ENCODE measurements around the gene SUGCT. TPM values are rescaled to one million over a fixed set of nuclear protein-coding genes. Genes with fewer than 3 reads are reported as not detected.

SUGCT gene
- total and polyA plus RNA-seq, 2 of the 8 experiments (the other 6 are each of a cell fraction or from before 2014, with no cell fraction given), result 2.8 to 5.4 TPM

DNA sequence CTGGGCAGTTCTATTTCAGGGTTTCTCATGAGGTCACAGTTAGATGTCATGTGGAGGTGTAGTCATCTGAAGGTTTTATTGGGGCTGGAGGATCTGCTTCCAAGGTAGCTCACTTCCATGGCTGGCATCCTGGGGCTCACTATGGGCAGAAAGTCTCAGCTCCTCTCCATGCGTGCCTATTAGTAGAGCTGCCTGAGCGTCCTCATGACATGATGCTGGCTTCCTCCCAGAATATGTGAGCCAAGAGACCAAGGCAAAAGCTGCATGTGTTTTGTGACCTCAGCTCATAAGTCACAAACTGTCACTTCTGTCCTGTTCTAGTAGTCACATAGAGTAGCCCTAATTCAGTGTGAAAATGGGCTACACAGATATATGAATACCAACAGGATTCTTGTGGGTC, 524.4 kb downstream of the SUGCT start:
- no peak overlapping the region for H3K4me2 ChIP-seq (ENCODE audit: insufficient read depth in 1 of 2, low read depth in 2 of 2, low read length in 2 of 2)
- H3K23ac ChIP-seq (ENCODE audit: insufficient read length), result no peak overlapping the region
- H2BK12ac ChIP-seq (ENCODE audit: low read depth, low read length), result no peak overlapping the region
- H2AFZ ChIP-seq (ENCODE audit: low read length), result no peak overlapping the region
- no peak overlapping the region for H2BK15ac ChIP-seq (ENCODE audit: low read length)
- H4K20me1 ChIP-seq (replicated peaks in 1 of 2; ENCODE audit: control insufficient read depth in 1 of 2, insufficient read depth in 2 of 2, low read length in 2 of 2), result no peaks in the 10 kb centered on the region
- no peak overlapping the region for H2AK5ac ChIP-seq (ENCODE audit: low read depth, low read length)
- H3K9ac ChIP-seq (replicated peaks in 1 of 4; ENCODE audit: extremely low read depth in 1 of 4, low read depth in 3 of 4, low read length in 3 of 4), result no peak overlapping the region
- ChIA-PET POLR2A (ENCODE audit: partially characterized antibody) (no interaction called here), CTCF (ENCODE audit: partially characterized antibody) (no interaction called here)
- H2BK5ac ChIP-seq (ENCODE audit: low read depth, low read length), result no peak overlapping the region
- H3K79me2 ChIP-seq (ENCODE audit: control insufficient read depth in 1 of 2, insufficient read depth in 2 of 2, low read length in 2 of 2), result no peaks in the 10 kb centered on the region
- no peaks in the 10 kb centered on the region for H3K9me3 ChIP-seq (ENCODE audit: insufficient read depth in 2 of 2, low read depth in 1 of 2, low read length in 1 of 2)
- no peaks in the 10 kb centered on the region for H3K4me1 ChIP-seq (replicated peaks in 1 of 4; ENCODE audit: control insufficient read depth in 3 of 4, insufficient read depth in 4 of 4, low read length in 3 of 4)
- no peak overlapping the region for H2BK120ac ChIP-seq (replicated peaks; ENCODE audit: low read depth, low read length)
- no peak overlapping the region for H4K5ac ChIP-seq (ENCODE audit: insufficient read length, low read depth, low read length)
- 87% methylated on average over 2 of the region's 2 CpGs; no CpG with 5 or more reads in 1 of the 2 experiments for WGBS, 2 experiments (ENCODE audit: extremely low coverage in 1 of 2, insufficient coverage in 1 of 2, insufficient read length in 1 of 2, insufficient replicate concordance in 2 of 2, low coverage in 1 of 2, low lambda C conversion rate in 2 of 2, missing lambda C conversion rate in 1 of 2)
- no peak overlapping the region for H3K27ac ChIP-seq (ENCODE audit: low read depth, low read length)
- H3K23me2 ChIP-seq (ENCODE audit: low read depth, low read length), result no peaks in the 10 kb centered on the region
- no peak overlapping the region for H4K8ac ChIP-seq (ENCODE audit: extremely low read depth, insufficient read depth, low read length)
- no peak overlapping the region for H3K4me3 ChIP-seq (ENCODE audit: extremely low read depth in 1 of 4, insufficient read depth in 2 of 4, low read depth in 3 of 4, low read length in 4 of 4)
- H4K91ac ChIP-seq (replicated peaks; ENCODE audit: insufficient read length, low read length), result no peak overlapping the region
- H3K79me1 ChIP-seq (ENCODE audit: low read depth, low read length), result no peaks in the 10 kb centered on the region
- H3K56ac ChIP-seq (replicated peaks; ENCODE audit: insufficient read length, low read depth, low read length), result no peak overlapping the region
- no peaks in the 10 kb centered on the region for H3K27me3 ChIP-seq (replicated peaks in 1 of 4; ENCODE audit: control insufficient read depth in 3 of 4, extremely low read depth in 1 of 4, insufficient read depth in 3 of 4, low read length in 3 of 4)
- DNase-seq (ENCODE audit: low read depth in 1 of 2, low spot score in 2 of 2) (no peak), FAIRE-seq (no peak)
- no peak overlapping the region for H2BK20ac ChIP-seq (ENCODE audit: low read length)
- H3K36me3 ChIP-seq (ENCODE audit: control insufficient read depth in 2 of 4, insufficient read depth in 4 of 4, low read length in 3 of 4), result no peaks in the 10 kb centered on the region
- no peak overlapping the region for H3K18ac ChIP-seq (ENCODE audit: extremely low read depth, low read length)
- no peak overlapping the region for H3K14ac ChIP-seq (ENCODE audit: insufficient read length)
- H3K4ac ChIP-seq (replicated peaks; ENCODE audit: insufficient read length, low read depth, low read length), result no peak overlapping the region
- TF ChIP-seq MAX (IDR thresholded peaks at IDR 0.05), result no peak
- no peak for TF ChIP-seq CEBPB (IDR thresholded peaks at IDR 0.05; ENCODE audit: low read depth, low read length)
- TF ChIP-seq SIRT6 (IDR thresholded peaks at IDR 0.05; ENCODE audit: low read length), result no peak
- no peak for TF ChIP-seq USF2 (IDR thresholded peaks at IDR 0.05; ENCODE audit: low read length)
- TF ChIP-seq EZH2 (IDR thresholded peaks at IDR 0.05; ENCODE audit: low read depth, low read length, severe bottlenecking), result no peak
- TF ChIP-seq KDM5A (IDR thresholded peaks at IDR 0.05; ENCODE audit: low read length), result no peak
- TF ChIP-seq ZNF274 (IDR thresholded peaks at IDR 0.05; ENCODE audit: borderline replicate concordance, extremely low read depth, low read length), result no peak
- no peak for TF ChIP-seq KDM4A (IDR thresholded peaks at IDR 0.05; ENCODE audit: low read depth, low read length, severe bottlenecking)
- no peak for TF ChIP-seq RNF2 (IDR thresholded peaks at IDR 0.05; ENCODE audit: borderline replicate concordance, low read depth, low read length, missing control alignments, poor library complexity, severe bottlenecking)
- TF ChIP-seq EGR1 (IDR thresholded peaks at IDR 0.05; ENCODE audit: borderline replicate concordance, low read depth, low read length), result no peak
- no peak for TF ChIP-seq CHD2 (IDR thresholded peaks at IDR 0.05; ENCODE audit: low read length)
- TF ChIP-seq SIX5 (IDR thresholded peaks at IDR 0.05; ENCODE audit: low read depth, low read length), result no peak
